ENCODE results near the gene KTN1. TPM values are rescaled to one million over a fixed set of nuclear protein-coding genes. Genes with fewer than 3 reads are reported as not detected.

Gene KTN1
- 100 to 1,000 TPM in 1 of 2 donors, 10 to 100 TPM in 1; 92.1 to 152 TPM for total RNA-seq
- polyA plus RNA-seq: 10 to 100 TPM; 57.1 to 68.9 TPM
- long read RNA-seq, donor 1, full-length matches to known transcripts: 3 of 52 reads
- long read RNA-seq, donor 1, partial matches to known transcripts: 49 of 52 reads
- long read RNA-seq, donor 1, other reads (novel, unspliced or antisense): 0 of 52 reads
- long read RNA-seq, donor 2, partial matches to known transcripts: 17 of 19 reads
- long read RNA-seq, donor 2, other reads (novel, unspliced or antisense): 0 of 19 reads
- long read RNA-seq, donor 3, full-length matches to known transcripts: 1 of 22 reads
- long read RNA-seq, donor 3, partial matches to known transcripts: 21 of 22 reads
- long read RNA-seq, donor 3, other reads (novel, unspliced or antisense): 0 of 22 reads
- long read RNA-seq, donor 4, full-length matches to known transcripts: 2 of 35 reads
- long read RNA-seq, donor 4, partial matches to known transcripts: 33 of 35 reads
- long read RNA-seq, donor 4, other reads (novel, unspliced or antisense): 0 of 35 reads
- long read RNA-seq, donor 5, full-length matches to known transcripts: 4 of 55 reads
- long read RNA-seq, donor 5, partial matches to known transcripts: 51 of 55 reads
- long read RNA-seq, donor 5, other reads (novel, unspliced or antisense): 0 of 55 reads

GRCh38 chr14:55579724-55580469 is at the start of gene KTN1:
Gene KTN1, plus strand, starts transcription at chr14:55580207. Its CDS starts 31,842 bp downstream, at chr14:55612049.
- WGBS, 2 donors: 0% methylated on average over 65 to 96 of the region's 96 CpGs
- Histone ChIP-seq H3K27ac (ENCODE audit: low read depth in 1 of 2, low read length in 1 of 2) (peak within 1 kb of the TSS; percentile 97 to 99), H3K4me1 (ENCODE audit: control insufficient read depth in 5 of 5, insufficient read depth in 5 of 5, low read length in 5 of 5) (peaks cover 3 to 40% (median 15%) of the 10 kb centered on the region in 5 donors), H3K36me3 (ENCODE audit: control insufficient read depth in 4 of 4, insufficient read depth in 4 of 4, low read length in 4 of 4) (peaks cover 0 to 4% (median 2%) of the 10 kb centered on the region in 4 donors), H3K9ac (ENCODE audit: insufficient read depth in 1 of 2, low read length in 2 of 2) (peak within 1 kb of the TSS; percentile 71 to 87), H3K9me3 (ENCODE audit: control insufficient read depth in 4 of 4, insufficient read depth in 3 of 4, low read length in 3 of 4) (no peaks in the 10 kb centered on the region), H3K4me3 (peak within 1 kb of the TSS; percentile 99), H3K27me3 (ENCODE audit: control insufficient read depth in 3 of 3, insufficient read depth in 3 of 3, low read length in 2 of 3) (no peaks in the 10 kb centered on the region)
- ATAC-seq (ENCODE audit: insufficient read depth, low FRiP score): peak; percentile 97
- peak; percentile 79 to 85 (median 80) for DNase-seq
- no peak for TF ChIP-seq CTCF (IDR thresholded peaks at IDR 0.05; ENCODE audit: control extremely low read depth, extremely low read depth)

- H3K9me3 ChIP-seq (ENCODE audit: control insufficient read depth in 4 of 4, insufficient read depth in 3 of 4, low read length in 3 of 4): no peaks in the 10 kb centered on the region
- no peaks in the 10 kb centered on the region for H3K36me3 ChIP-seq (ENCODE audit: control insufficient read depth in 4 of 4, insufficient read depth in 4 of 4, low read length in 4 of 4)
- no peak overlapping the region for H3K4me3 ChIP-seq
- H3K27ac ChIP-seq (ENCODE audit: low read depth in 1 of 2, low read length in 1 of 2): no peak overlapping the region
- DNase-seq (no peak), ATAC-seq (ENCODE audit: insufficient read depth, low FRiP score) (no peak)
- no peak for TF ChIP-seq CTCF (IDR thresholded peaks at IDR 0.05; ENCODE audit: control extremely low read depth, extremely low read depth)
- no peaks in the 10 kb centered on the region for H3K4me1 ChIP-seq (ENCODE audit: control insufficient read depth in 5 of 5, insufficient read depth in 5 of 5, low read length in 5 of 5)
- whole genome bisulfite sequencing, 2 donors: 82 to 93% methylated on average over 3 of the region's 3 CpGs
- no peaks in the 10 kb centered on the region for H3K27me3 ChIP-seq (ENCODE audit: control insufficient read depth in 3 of 3, insufficient read depth in 3 of 3, low read length in 2 of 3)
- H3K9ac ChIP-seq (ENCODE audit: insufficient read depth in 1 of 2, low read length in 2 of 2): no peak overlapping the region
Observed at GRCh38 chr14:55530464-55530863, 49.5 kb upstream of the KTN1 start.

- no peaks in the 10 kb centered on the region for H3K36me3 ChIP-seq (ENCODE audit: control insufficient read depth in 4 of 4, insufficient read depth in 4 of 4, low read length in 4 of 4)
- no peak overlapping the region for H3K9ac ChIP-seq (ENCODE audit: insufficient read depth in 1 of 2, low read length in 2 of 2)
- no peaks in the 10 kb centered on the region for H3K27me3 ChIP-seq (ENCODE audit: control insufficient read depth in 3 of 3, insufficient read depth in 3 of 3, low read length in 2 of 3)
- no peak for DNase-seq
- ATAC-seq (ENCODE audit: insufficient read depth, low FRiP score): no peak
- no peak overlapping the region for H3K27ac ChIP-seq (ENCODE audit: low read depth in 1 of 2, low read length in 1 of 2)
- no peaks in the 10 kb centered on the region for H3K4me1 ChIP-seq (ENCODE audit: control insufficient read depth in 5 of 5, insufficient read depth in 5 of 5, low read length in 5 of 5)
- WGBS, 2 donors: 84 to 87% methylated on average over 7 of the region's 7 CpGs
- no peak for TF ChIP-seq CTCF (IDR thresholded peaks at IDR 0.05; ENCODE audit: control extremely low read depth, extremely low read depth)
- H3K9me3 ChIP-seq (ENCODE audit: control insufficient read depth in 4 of 4, insufficient read depth in 3 of 4, low read length in 3 of 4): no peaks in the 10 kb centered on the region
- no peak overlapping the region for H3K4me3 ChIP-seq
Observed at GRCh38 chr14:55532645-55533344, 47.2 kb upstream of the KTN1 start.
